Adrenal gland (tissue), 12 donors: ENCODE measurements around the gene LYZ. TPM values are rescaled to one million over a fixed set of nuclear protein-coding genes. Genes with fewer than 3 reads are reported as not detected.

Experiments
- DNase-seq, 7 donors: peaks; one replicate each; pipeline ENCODE4 v3.0.0-alpha.2; 2019 to 2020
- H3K27ac ChIP-seq, 5 donors: fragments of 200-600 bp; sonication (generic) in 4 of 5; 1 replicate in 3 of 5; 2 replicates in 2 of 5; pipeline versions ENCODE4 v1.5.1 to v1.8.0; 2016 to 2020; ENCODE audit warnings: mild to moderate bottlenecking in 1 of 5
- H3K27me3 ChIP-seq: fragments of 200-600 bp; 2 replicates; pipeline ENCODE4 v1.8.0; 2021
- H3K36me3 ChIP-seq, 2 donors: fragments of 200-600 bp; replicated peaks in 1 of 2; 1 replicate in 1 of 2; 2 replicates in 1 of 2; pipeline versions ENCODE4 v1.5.1 to v1.8.0; 2018 to 2022
- H3K4me1 ChIP-seq, 2 donors: fragments of 200-600 bp; replicated peaks in 1 of 2; 1 replicate in 1 of 2; 2 replicates in 1 of 2; pipeline versions ENCODE4 v1.5.1 to v1.8.0; 2018 to 2021
- H3K4me3 ChIP-seq, 4 donors: fragments of 200-600 bp; sonication (generic) in 3 of 4; one replicate each; pipeline ENCODE4 v1.5.1; 2016 to 2018
- H3K9me3 ChIP-seq, 3 donors: fragments of 200-600 bp; sonication (generic) in 1 of 3; replicated peaks in 1 of 3; 1 replicate in 2 of 3; 2 replicates in 1 of 3; pipeline versions ENCODE4 v1.5.1 to v1.8.0; 2016 to 2021
- CTCF ChIP-seq, 6 experiments: fragments of 450-650 bp in 4 of 6; fragments of 200-600 bp in 2 of 6; sonication (generic) in 1 of 6; IDR thresholded peaks; 1 replicate in 5 of 6; 2 replicates in 1 of 6; pipeline versions ENCODE4 v1.5.1 to v1.8.0; 2016 to 2021; ENCODE audit warnings: antibody characterized with exemption in 6 of 6, mild to moderate bottlenecking in 2 of 6, moderate library complexity in 1 of 6
- POLR2A ChIP-seq, 2 donors: fragments of 450-650 bp; IDR thresholded peaks; one replicate each; pipeline ENCODE4 v1.6.1; 2017; ENCODE audit warnings: antibody characterized with exemption in 2 of 2, mild to moderate bottlenecking in 2 of 2, moderate library complexity in 1 of 2
- whole genome bisulfite sequencing, 4 donors: extraction: QIAGEN DNeasy Blood & Tissue Kit in 2 of 4; methylation state at CpG; one replicate each; pipeline versions ENCODE4 v1.1.5 to v1.1.7; 2013 to 2017; 5-methylcytosine and 5-hydroxymethylcytosine counted together
- intact Hi-C, 2 donors: fragments of 100-400 bp; cut with DNase I; formaldehyde crosslinking; loops; one replicate each; pipeline versions ENCODE4 v1.14.1 to v1.15.0; 2022 to 2023
- polyA plus RNA-seq, 3 donors: library from polyadenylated mRNA; stranded (reverse); fragments of 200-250 nt in 2 of 3; fragments of 350-450 nt in 1 of 3; fragmentation: Illumina TruSeq in 1 of 3; extraction: RNeasy Lipid Tissue Mini Kit (QIAGEN cat#74804) in 1 of 3; gene quantifications; one replicate each; pipeline ENCODE4 v1.2.3, GENCODE V29; 2013 to 2014
- total RNA-seq, 9 donors: library from RNA; depleted of rRNA in 4 of 9; stranded (reverse); fragments of >200 nt in 4 of 9; fragments of 120-200 nt in 1 of 9; fragmentation: NEBNext Ultra II Directional in 1 of 9; extraction: Animal tissue kit (Norgen Biotek cat#: 25700) in 1 of 9; gene quantifications; one replicate each; pipeline versions ENCODE4 v1.1.0 to v1.2.4, GENCODE V29; 2013 to 2023
- donor health status: healthy with polysubstance abuse.
- donor health status: Bipolar disorder and iron deficiency.
- donor health status: DM: yes; HTN: yes; CAD: no.
- donor health status: DM: no; HTN: no; CAD: no.
- donor health status: DM: no; HTN: no; CAD: no.
- donor health status: DM: yes; HTN: yes; CAD: no.

Gene LYZ
- total and polyA plus RNA-seq, 12 donors: 8.2 to 98.5 (median 28.6) TPM

- H3K36me3 ChIP-seq: no peaks in the 10 kb centered on the region
- 7 to 8% (median 7%) methylated on average over 18 of the region's 18 CpGs for WGBS, 4 donors
- peaks cover 0 to 5% of the 10 kb centered on the region in 2 donors for H3K4me1 ChIP-seq
- DNase-seq: peak in 6 of 7 donors; percentile 26 to 66 (median 39)
- no peaks in the 10 kb centered on the region for H3K27me3 ChIP-seq
- TF ChIP-seq POLR2A (IDR thresholded peaks at IDR 0.05): peak in 1 of 2 donors; percentile 15
- TF ChIP-seq CTCF (IDR thresholded peaks at IDR 0.05): no peak
- H3K9me3 ChIP-seq: no peaks in the 10 kb centered on the region
- peak overlapping the region in 3 of 4 donors; percentile 1 to 64 (median 60) for H3K4me3 ChIP-seq
- H3K27ac ChIP-seq: peak overlapping the region in 1 of 5 donors; percentile 22
- intact Hi-C loops: no loop called here
Observed at GRCh38 chr12:69330475-69331473, 17.4 kb upstream of the LYZ start.

GRCh38 chr12:69331519-69331908 lies 16.7 kb upstream of the LYZ start:
- peaks cover 0 to 5% of the 10 kb centered on the region in 2 donors for H3K4me1 ChIP-seq
- no peaks in the 10 kb centered on the region for H3K27me3 ChIP-seq
- no peak for DNase-seq
- TF ChIP-seq CTCF (IDR thresholded peaks at IDR 0.05) (no peak), POLR2A (IDR thresholded peaks at IDR 0.05) (no peak)
- intact Hi-C loops: no loop called here
- H3K9me3 ChIP-seq: no peaks in the 10 kb centered on the region
- peak overlapping the region in 1 of 5 donors; percentile 22 for H3K27ac ChIP-seq
- no peaks in the 10 kb centered on the region for H3K36me3 ChIP-seq
- 16 to 28% (median 20%) methylated on average over 7 of the region's 7 CpGs for WGBS, 4 donors
- peak overlapping the region in 2 of 4 donors; percentile 1 to 60 for H3K4me3 ChIP-seq

- peak overlapping the region in 1 of 4 donors; percentile 60 for H3K4me3 ChIP-seq
Observed at GRCh38 chr12:69331909-69332684, 16.1 kb upstream of the LYZ start.

More at GRCh38 chr12:69331909-69332684, 16.1 kb upstream of the LYZ start:
- intact Hi-C loops: no loop called here
- Histone ChIP-seq H3K27ac (no peak overlapping the region), H3K36me3 (no peaks in the 10 kb centered on the region), H3K9me3 (no peaks in the 10 kb centered on the region), H3K27me3 (no peaks in the 10 kb centered on the region), H3K4me1 (peaks cover 0 to 5% of the 10 kb centered on the region in 2 donors)
- 71 to 82% (median 75%) methylated on average over 20 of the region's 20 CpGs for WGBS, 4 donors
- TF ChIP-seq POLR2A (IDR thresholded peaks at IDR 0.05): no peak
- no peak for TF ChIP-seq CTCF (IDR thresholded peaks at IDR 0.05)
- DNase-seq: no peak
